HEK293 (cell line): ENCODE data around the gene PANK2.
A peak's percentile ranks its signal among the peaks of the same experiment; 100 is the strongest.

Experiments used
- CTCF ChIA-PET: fragments of 350-600 bp; formaldehyde crosslinking; extraction: SDS; loops from one replicate; lab custom pipeline; 2021; ENCODE audit warnings: antibody characterized with exemption; lab: Yijun Ruan, JAX
- POLR2A ChIA-PET: fragments of 300-600 bp; formaldehyde crosslinking; extraction: SDS; loops from one replicate; lab custom pipeline; 2020; ENCODE audit warnings: antibody characterized with exemption, inconsistent platforms; lab: Yijun Ruan, JAX
- H3K27ac ChIP-seq: fragments of 200-500 bp; sonication (Bioruptor generic); 2 replicates; pipeline ENCODE4 v1.5.1; 2014; ENCODE audit warnings: low read depth, low read length, control low read depth, inconsistent platforms; ENCODE audit errors: extremely low read depth
- H3K36me3 ChIP-seq, 2 experiments: fragments of 200-500 bp in 1 of 2; sonication (Bioruptor generic) in 1 of 2; 1 replicate in 1 of 2; 2 replicates in 1 of 2; pipeline ENCODE4 v1.5.1; 2014 to 2017; ENCODE audit warnings: inconsistent platforms in 2 of 2, low read length in 2 of 2; ENCODE audit not compliant: control insufficient read depth in 2 of 2, insufficient read depth in 1 of 2
- H3K4me1 ChIP-seq: fragments of 200-500 bp; sonication (Bioruptor generic); 2 replicates; pipeline ENCODE4 v1.5.1; 2014; ENCODE audit warnings: mild to moderate bottlenecking, low read length, inconsistent platforms; ENCODE audit not compliant: control insufficient read depth, insufficient read depth
- H3K4me3 ChIP-seq: 2 replicates; pipeline ENCODE4 v1.5.1; 2011; ENCODE audit warnings: low read depth, mild to moderate bottlenecking, control low read depth, low read length, moderate library complexity
- H3K9me3 ChIP-seq: fragments of 200-500 bp; sonication (Bioruptor generic); 2 replicates; pipeline ENCODE4 v1.5.1; 2014; ENCODE audit warnings: low read depth, low read length, inconsistent platforms; ENCODE audit not compliant: control insufficient read depth, insufficient read depth
- GLIS2 ChIP-seq: fragments of 450-650 bp; formaldehyde crosslinking; IDR thresholded peaks from 2 replicates; pipeline ENCODE4 v1.5.1; 2016; ENCODE audit warnings: missing biosample characterization, missing genetic modification characterization
- HOXA7 ChIP-seq: sonication (generic); formaldehyde crosslinking; IDR thresholded peaks from 2 replicates; pipeline ENCODE4 v1.8.1; 2022; ENCODE audit warnings: missing genetic modification reagents, borderline replicate concordance
- HOXC10 ChIP-seq: sonication (generic); formaldehyde crosslinking; IDR thresholded peaks from 2 replicates; pipeline ENCODE4 v1.8.1; 2023; ENCODE audit warnings: mild to moderate bottlenecking, missing genetic modification reagents
- HOXD13 ChIP-seq: sonication (generic); formaldehyde crosslinking; IDR thresholded peaks from 2 replicates; pipeline ENCODE4 v1.8.0; 2022; ENCODE audit warnings: missing genetic modification reagents, borderline replicate concordance
- KLF1 ChIP-seq: fragments of 450-650 bp; formaldehyde crosslinking; IDR thresholded peaks from 2 replicates; pipeline ENCODE4 v1.5.1; 2016; ENCODE audit warnings: missing biosample characterization, missing genetic modification characterization
- SETDB1 ChIP-seq: IDR thresholded peaks from one replicate; pipeline ENCODE4 v1.6.1; 2017; ENCODE audit warnings: mild to moderate bottlenecking, low read length, moderate library complexity, mixed read lengths; ENCODE audit not compliant: insufficient read length
- TSHZ1 ChIP-seq: fragments of 450-650 bp; formaldehyde crosslinking; IDR thresholded peaks from 2 replicates; pipeline ENCODE4 v1.5.1; 2016; ENCODE audit warnings: missing biosample characterization, missing genetic modification characterization, borderline replicate concordance
- ZBTB8A ChIP-seq: fragments of 450-650 bp; formaldehyde crosslinking; IDR thresholded peaks from 2 replicates; pipeline ENCODE4 v1.5.1; 2016; ENCODE audit warnings: missing biosample characterization, missing genetic modification characterization
- ZNF138 ChIP-seq: fragments of 450-650 bp; formaldehyde crosslinking; IDR thresholded peaks from 2 replicates; pipeline ENCODE4 v1.5.1; 2016; ENCODE audit warnings: missing biosample characterization, missing genetic modification characterization, borderline replicate concordance
- ZNF140 ChIP-seq: fragments of 450-650 bp; formaldehyde crosslinking; IDR thresholded peaks from 2 replicates; pipeline ENCODE4 v1.5.1; 2016; ENCODE audit warnings: missing biosample characterization, missing genetic modification characterization
- ZNF146 ChIP-seq: fragments of 450-650 bp; formaldehyde crosslinking; IDR thresholded peaks from 2 replicates; pipeline ENCODE4 v1.5.1; 2016; ENCODE audit warnings: missing biosample characterization, missing genetic modification characterization
- ZNF239 ChIP-seq: fragments of 450-650 bp; formaldehyde crosslinking; IDR thresholded peaks from 2 replicates; pipeline ENCODE4 v1.5.1; 2016; ENCODE audit warnings: missing biosample characterization, missing genetic modification characterization
- ZNF292 ChIP-seq: fragments of 450-650 bp; formaldehyde crosslinking; IDR thresholded peaks from 2 replicates; pipeline ENCODE4 v1.5.1; 2016; ENCODE audit warnings: low read depth, missing biosample characterization, missing genetic modification characterization, borderline replicate concordance
- ZNF350 ChIP-seq: fragments of 450-650 bp; formaldehyde crosslinking; IDR thresholded peaks from 2 replicates; pipeline ENCODE4 v1.5.0; 2017; ENCODE audit warnings: missing biosample characterization, mild to moderate bottlenecking, missing genetic modification characterization
- ZNF354C ChIP-seq: fragments of 450-650 bp; formaldehyde crosslinking; IDR thresholded peaks from 2 replicates; pipeline ENCODE4 v1.5.1; 2016; ENCODE audit warnings: missing biosample characterization, missing genetic modification characterization, low read depth, borderline replicate concordance
- ZNF404 ChIP-seq: fragments of 450-650 bp; formaldehyde crosslinking; IDR thresholded peaks from 2 replicates; pipeline ENCODE4 v1.5.1; 2017; ENCODE audit warnings: missing biosample characterization, missing genetic modification characterization
- ZNF530 ChIP-seq: fragments of 450-650 bp; formaldehyde crosslinking; IDR thresholded peaks from 2 replicates; pipeline ENCODE4 v1.5.1; 2016; ENCODE audit warnings: low read depth, missing biosample characterization, missing genetic modification characterization
- ZNF624 ChIP-seq: fragments of 450-650 bp; formaldehyde crosslinking; IDR thresholded peaks from 2 replicates; pipeline ENCODE4 v1.5.1; 2017; ENCODE audit warnings: missing biosample characterization, missing genetic modification characterization
- ZNF639 ChIP-seq: fragments of 450-650 bp; formaldehyde crosslinking; IDR thresholded peaks from 2 replicates; pipeline ENCODE4 v1.5.1; 2016; ENCODE audit warnings: missing biosample characterization, missing genetic modification characterization
- ZNF664 ChIP-seq: fragments of 450-650 bp; formaldehyde crosslinking; IDR thresholded peaks from 2 replicates; pipeline ENCODE4 v1.5.1; 2016; ENCODE audit warnings: missing biosample characterization, missing genetic modification characterization
- ZNF677 ChIP-seq: fragments of 450-650 bp; IDR thresholded peaks from 2 replicates; pipeline ENCODE4 v1.5.0; 2018; ENCODE audit warnings: missing biosample characterization, mild to moderate bottlenecking, missing genetic modification characterization, moderate library complexity
- ZNF747 ChIP-seq: fragments of 450-650 bp; formaldehyde crosslinking; IDR thresholded peaks from 2 replicates; pipeline ENCODE4 v1.5.1; 2016; ENCODE audit warnings: missing biosample characterization, missing genetic modification characterization
- ZNF776 ChIP-seq: fragments of 450-650 bp; formaldehyde crosslinking; IDR thresholded peaks from 2 replicates; pipeline ENCODE4 v1.5.0; 2017; ENCODE audit warnings: missing biosample characterization, missing genetic modification characterization, borderline replicate concordance
- ZNF792 ChIP-seq: fragments of 450-650 bp; formaldehyde crosslinking; IDR thresholded peaks from 2 replicates; pipeline ENCODE4 v1.5.1; 2016; ENCODE audit warnings: missing biosample characterization, missing genetic modification characterization
- TF ChIP-seq, protein P1 (sequence below): fragments of 450-650 bp; formaldehyde crosslinking; IDR thresholded peaks from 2 replicates; pipeline ENCODE4 v1.5.1; 2016; ENCODE audit warnings: missing biosample characterization, missing genetic modification characterization
- TF ChIP-seq, protein P2 (sequence below): IDR thresholded peaks from 2 replicates; pipeline ENCODE4 v1.6.1; 2011; ENCODE audit warnings: mild to moderate bottlenecking, low read depth, low read length, borderline replicate concordance
- TF ChIP-seq, protein P3 (sequence below): fragments of 450-650 bp; formaldehyde crosslinking; optimal IDR thresholded peaks from 2 replicates; pipeline ENCODE3; 2016; ENCODE audit warnings: missing biosample characterization, mild to moderate bottlenecking, missing genetic modification characterization

The PANK2 gene

GRCh38 chr20:3935956-3936340, 46.8 kb downstream of the PANK2 start (continued):
- no peak for TF ChIP-seq TSHZ1
- TF ChIP-seq ZNF350: no peak
- TF ChIP-seq ZNF138 (tag by site-specific recombination): no peak

DNA sequence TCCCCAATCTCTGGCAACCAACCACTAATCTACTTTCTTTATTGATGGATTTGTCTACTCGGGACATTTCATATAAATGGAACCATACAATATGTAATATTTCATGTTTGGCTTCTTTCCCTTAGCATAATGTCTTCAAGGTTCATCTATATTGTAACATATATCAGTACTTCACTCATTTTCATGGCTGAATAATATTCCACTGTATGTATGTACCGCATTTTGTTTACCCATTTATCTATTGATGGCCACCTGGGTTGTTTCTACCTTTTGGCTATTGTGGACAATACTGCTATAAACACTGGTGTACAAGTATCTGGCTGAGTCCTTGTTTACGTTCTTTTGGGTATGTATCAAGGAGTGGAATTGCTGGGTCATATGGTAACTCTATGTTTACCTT, 48.4 kb downstream of the PANK2 start:
- no peaks in the 10 kb centered on the region for H3K9me3 ChIP-seq
- H3K4me3 ChIP-seq: no peak overlapping the region
- TF ChIP-seq, protein P1, sequence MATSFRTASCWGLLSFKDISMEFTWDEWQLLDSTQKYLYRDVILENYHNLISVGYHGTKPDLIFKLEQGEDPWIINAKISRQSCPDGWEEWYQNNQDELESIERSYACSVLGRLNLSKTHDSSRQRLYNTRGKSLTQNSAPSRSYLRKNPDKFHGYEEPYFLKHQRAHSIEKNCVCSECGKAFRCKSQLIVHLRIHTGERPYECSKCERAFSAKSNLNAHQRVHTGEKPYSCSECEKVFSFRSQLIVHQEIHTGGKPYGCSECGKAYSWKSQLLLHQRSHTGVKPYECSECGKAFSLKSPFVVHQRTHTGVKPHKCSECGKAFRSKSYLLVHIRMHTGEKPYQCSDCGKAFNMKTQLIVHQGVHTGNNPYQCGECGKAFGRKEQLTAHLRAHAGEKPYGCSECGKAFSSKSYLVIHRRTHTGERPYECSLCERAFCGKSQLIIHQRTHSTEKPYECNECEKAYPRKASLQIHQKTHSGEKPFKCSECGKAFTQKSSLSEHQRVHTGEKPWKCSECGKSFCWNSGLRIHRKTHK (tag by site-specific recombination): no peak
- TF ChIP-seq HOXA7 (CRISPR knock-in tag): no peak
- no peak for TF ChIP-seq GLIS2 (tag by site-specific recombination)
- TF ChIP-seq ZNF776 (tag by site-specific recombination): no peak
- peak; percentile 90 for TF ChIP-seq ZNF140 (tag by site-specific recombination)
- TF ChIP-seq ZNF146 (tag by site-specific recombination): peak; percentile 86
- TF ChIP-seq ZNF639: no peak
- ChIA-PET POLR2A (no interaction called here), CTCF (interaction anchor here (1.0 kb wide), 1 partner anchor 48 kb away, joined by 3 read pairs; no protein-coding TSS in a partner anchor)
- H3K36me3 ChIP-seq: peaks cover 0 to 13% of the 10 kb centered on the region in 2 experiments; a peak in 2 of 3 replicates
- H3K27ac ChIP-seq: no peak overlapping the region
- peaks cover 14% of the 10 kb centered on the region for H3K4me1 ChIP-seq

DNA sequence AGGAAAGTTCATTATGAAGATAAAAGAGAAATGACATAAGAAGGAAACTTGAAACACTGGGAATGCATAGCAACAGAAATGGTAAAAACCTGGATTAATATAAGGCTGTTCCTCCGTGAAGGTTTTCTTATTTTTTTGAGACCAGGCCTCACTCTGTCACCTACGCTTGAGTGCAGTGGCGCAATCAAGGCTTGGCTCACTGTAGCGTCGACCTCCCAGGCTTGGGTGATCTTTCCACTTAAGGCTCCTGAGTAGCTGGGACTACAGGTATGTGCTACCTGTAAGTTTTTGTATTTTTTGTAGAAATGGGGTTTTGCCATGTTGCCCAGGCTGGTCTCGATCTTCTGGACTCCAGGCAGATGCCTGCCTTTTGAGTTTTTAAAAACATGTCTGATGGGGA, 51.7 kb downstream of the PANK2 start:
- no peaks in the 10 kb centered on the region for H3K4me1 ChIP-seq
- H3K9me3 ChIP-seq: no peaks in the 10 kb centered on the region
- no peaks in the 10 kb centered on the region; a peak in 1 of 3 replicates for H3K36me3 ChIP-seq
- no peak overlapping the region for H3K4me3 ChIP-seq
- CTCF ChIA-PET: interaction anchor here (0.6 kb wide), 1 partner anchor 20 kb away, joined by 3 read pairs; no protein-coding TSS in a partner anchor
- no peak overlapping the region for H3K27ac ChIP-seq
- POLR2A ChIA-PET: interaction anchor here (0.7 kb wide), 1 partner anchor 12 kb away, joined by 4 read pairs; no protein-coding TSS in a partner anchor
- TF ChIP-seq, protein P2, sequence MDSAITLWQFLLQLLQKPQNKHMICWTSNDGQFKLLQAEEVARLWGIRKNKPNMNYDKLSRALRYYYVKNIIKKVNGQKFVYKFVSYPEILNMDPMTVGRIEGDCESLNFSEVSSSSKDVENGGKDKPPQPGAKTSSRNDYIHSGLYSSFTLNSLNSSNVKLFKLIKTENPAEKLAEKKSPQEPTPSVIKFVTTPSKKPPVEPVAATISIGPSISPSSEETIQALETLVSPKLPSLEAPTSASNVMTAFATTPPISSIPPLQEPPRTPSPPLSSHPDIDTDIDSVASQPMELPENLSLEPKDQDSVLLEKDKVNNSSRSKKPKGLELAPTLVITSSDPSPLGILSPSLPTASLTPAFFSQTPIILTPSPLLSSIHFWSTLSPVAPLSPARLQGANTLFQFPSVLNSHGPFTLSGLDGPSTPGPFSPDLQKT: no peak
- no peak for TF ChIP-seq KLF1 (tag by site-specific recombination)
- TF ChIP-seq ZNF350: no peak
- no peak for TF ChIP-seq ZNF404 (tag by site-specific recombination)
- TF ChIP-seq SETDB1: no peak
- TF ChIP-seq HOXC10 (CRISPR knock-in tag): no peak
- no peak for TF ChIP-seq ZBTB8A (tag by site-specific recombination)
- TF ChIP-seq, protein P3, sequence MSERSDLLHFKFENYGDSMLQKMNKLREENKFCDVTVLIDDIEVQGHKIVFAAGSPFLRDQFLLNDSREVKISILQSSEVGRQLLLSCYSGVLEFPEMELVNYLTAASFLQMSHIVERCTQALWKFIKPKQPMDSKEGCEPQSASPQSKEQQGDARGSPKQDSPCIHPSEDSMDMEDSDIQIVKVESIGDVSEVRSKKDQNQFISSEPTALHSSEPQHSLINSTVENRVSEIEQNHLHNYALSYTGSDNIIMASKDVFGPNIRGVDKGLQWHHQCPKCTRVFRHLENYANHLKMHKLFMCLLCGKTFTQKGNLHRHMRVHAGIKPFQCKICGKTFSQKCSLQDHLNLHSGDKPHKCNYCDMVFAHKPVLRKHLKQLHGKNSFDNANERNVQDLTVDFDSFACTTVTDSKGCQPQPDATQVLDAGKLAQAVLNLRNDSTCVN (tag by site-specific recombination): no peak
- TF ChIP-seq ZNF792: no peak
- TF ChIP-seq ZNF530 (tag by site-specific recombination): no peak
- no peak for TF ChIP-seq ZNF292 (tag by site-specific recombination)
- no peak for TF ChIP-seq ZNF239 (tag by site-specific recombination)
- no peak for TF ChIP-seq HOXD13 (CRISPR knock-in tag)
- no peak for TF ChIP-seq ZNF664 (tag by site-specific recombination)
- TF ChIP-seq ZNF624: no peak
- no peak for TF ChIP-seq ZNF747 (tag by site-specific recombination)
- TF ChIP-seq ZNF677 (tag by site-specific recombination): no peak
- TF ChIP-seq ZNF354C: no peak
